ENCODE data around the gene USP46. TPM values are rescaled to one million over a fixed set of nuclear protein-coding genes. Genes with fewer than 3 reads are reported as not detected.
A peak's percentile ranks its signal among the peaks of the same experiment; 100 is the strongest.

The USP46 gene
- total RNA-seq, 1 donor from 2014 or later: 12.3 TPM

- no peaks in the 10 kb centered on the region for H3K9me3 ChIP-seq
- no peak for ATAC-seq
- no peak overlapping the region for H3K27ac ChIP-seq
- no peaks in the 10 kb centered on the region for H3K36me3 ChIP-seq
- no peak for DNase-seq
- no peak for TF ChIP-seq CTCF (IDR thresholded peaks at IDR 0.05)
- no peaks in the 10 kb centered on the region for H3K4me1 ChIP-seq
- intact Hi-C loops (cut with DNase I): no loop called here
- no peak overlapping the region for H3K4me3 ChIP-seq
- no peaks in the 10 kb centered on the region for H3K27me3 ChIP-seq (ENCODE audit: low read depth)
Observed at GRCh38 chr4:52676536-52676935, 17.4 kb upstream of the USP46 start.

- DNase-seq: no peak
- intact Hi-C loops (cut with DNase I): no loop called here
Observed at GRCh38 chr4:52675111-52675510, 16.0 kb upstream of the USP46 start.

GRCh38 chr4:52670739-52671138, 11.6 kb upstream of the USP46 start:
- TF ChIP-seq CTCF (IDR thresholded peaks at IDR 0.05): no peak
- DNase-seq (no peak), ATAC-seq (no peak)
- intact Hi-C loops (cut with DNase I): no loop called here
- Histone ChIP-seq H3K36me3 (no peaks in the 10 kb centered on the region), H3K4me1 (no peaks in the 10 kb centered on the region), H3K27ac (no peak overlapping the region), H3K27me3 (ENCODE audit: low read depth) (no peaks in the 10 kb centered on the region), H3K9me3 (no peaks in the 10 kb centered on the region), H3K4me3 (no peak overlapping the region)

More at GRCh38 chr4:52675111-52675510, 16.0 kb upstream of the USP46 start:
- no peak for TF ChIP-seq CTCF (IDR thresholded peaks at IDR 0.05)
- no peak overlapping the region for H3K4me3 ChIP-seq
- no peaks in the 10 kb centered on the region for H3K9me3 ChIP-seq
- H3K36me3 ChIP-seq: no peaks in the 10 kb centered on the region
- H3K27me3 ChIP-seq (ENCODE audit: low read depth): no peaks in the 10 kb centered on the region
- no peak for ATAC-seq
- no peak overlapping the region for H3K27ac ChIP-seq
- no peaks in the 10 kb centered on the region for H3K4me1 ChIP-seq

GRCh38 chr4:52670121-52670520, 11.0 kb upstream of the USP46 start:
- no peak for TF ChIP-seq CTCF (IDR thresholded peaks at IDR 0.05)

GRCh38 chr4:52665592-52665991, 6.5 kb upstream of the USP46 start:
- H3K27ac ChIP-seq: no peak overlapping the region
- no peaks in the 10 kb centered on the region for H3K9me3 ChIP-seq
- TF ChIP-seq CTCF (IDR thresholded peaks at IDR 0.05): peak; percentile 14
- ATAC-seq (no peak), DNase-seq (no peak)
- H3K36me3 ChIP-seq: no peaks in the 10 kb centered on the region
- peaks cover 2% of the 10 kb centered on the region for H3K4me1 ChIP-seq
- no peak overlapping the region for H3K4me3 ChIP-seq
- intact Hi-C loops (cut with DNase I): no loop called here
- no peaks in the 10 kb centered on the region for H3K27me3 ChIP-seq (ENCODE audit: low read depth)

More at GRCh38 chr4:52670121-52670520, 11.0 kb upstream of the USP46 start:
- ATAC-seq (no peak), DNase-seq (no peak)
- intact Hi-C loops (cut with DNase I): no loop called here
- H3K9me3 ChIP-seq: no peaks in the 10 kb centered on the region
- no peaks in the 10 kb centered on the region for H3K27me3 ChIP-seq (ENCODE audit: low read depth)
- H3K4me1 ChIP-seq: no peaks in the 10 kb centered on the region
- no peak overlapping the region for H3K4me3 ChIP-seq
- no peak overlapping the region for H3K27ac ChIP-seq
- H3K36me3 ChIP-seq: no peaks in the 10 kb centered on the region

- Histone ChIP-seq H3K9me3 (no peaks in the 10 kb centered on the region), H3K27me3 (ENCODE audit: low read depth) (no peaks in the 10 kb centered on the region), H3K36me3 (no peaks in the 10 kb centered on the region), H3K4me3 (no peak overlapping the region), H3K27ac (no peak overlapping the region), H3K4me1 (peaks cover 9% of the 10 kb centered on the region)
- ATAC-seq (no peak), DNase-seq (no peak)
- no peak for TF ChIP-seq CTCF (IDR thresholded peaks at IDR 0.05)
- intact Hi-C loops (cut with DNase I): no loop called here
Observed at GRCh38 chr4:52664479-52664878, 5.4 kb upstream of the USP46 start.
